Measurements from ENCODE around the gene VASN.

Gene VASN

DNA sequence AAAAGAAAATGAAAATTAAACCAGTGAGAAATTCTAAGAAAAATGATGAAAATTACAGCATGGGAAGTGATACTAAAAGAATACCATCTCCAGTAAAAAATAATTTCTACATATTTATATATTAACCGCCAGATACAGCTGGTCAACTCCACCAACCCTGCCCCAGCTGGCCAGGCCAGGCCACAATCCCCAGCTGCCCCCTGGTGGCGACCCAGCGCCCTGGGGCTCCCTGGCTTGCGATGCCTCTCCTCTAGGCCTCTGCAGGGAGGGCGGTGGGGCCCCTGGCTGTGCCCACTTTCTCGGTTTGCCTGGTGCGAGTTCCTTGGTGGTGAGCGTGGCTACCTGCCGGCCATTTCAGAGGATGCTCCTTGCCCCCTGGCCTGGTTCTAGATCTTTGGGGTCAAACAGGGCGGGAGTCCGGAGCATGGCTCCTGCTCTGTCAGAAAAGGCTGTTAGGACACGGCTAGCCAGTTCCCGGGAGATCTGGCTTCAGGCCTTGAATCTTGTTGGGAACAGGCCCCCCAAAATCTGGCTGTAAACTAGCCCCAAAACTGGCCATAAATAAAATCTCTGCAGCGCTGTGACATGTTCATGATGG, 41.3 kb upstream of the VASN start:
- Histone ChIP-seq H3K14ac (ENCODE audit: low read length in 2 of 2) (no peak overlapping the region), H2BK15ac (ENCODE audit: low read depth, poor library complexity, severe bottlenecking) (peak overlapping the region; percentile 19), H3K4me3 (ENCODE audit: insufficient read depth in 1 of 2, low read depth in 1 of 2, low read length in 2 of 2) (no peak overlapping the region), H3K18ac (ENCODE audit: low read depth in 1 of 2, low read length in 2 of 2) (peak overlapping the region in 1 of 2 experiments; percentile 40), H3K27ac (ENCODE audit: low read length, poor library complexity, severe bottlenecking) (no peak overlapping the region), H3K23ac (ENCODE audit: low read length in 2 of 2) (no peak overlapping the region), H2BK5ac (ENCODE audit: low read depth, low read length, poor library complexity, severe bottlenecking) (no peak overlapping the region), H2BK12ac (ENCODE audit: low read length in 2 of 2) (peak overlapping the region in 1 of 2 experiments; percentile 55), H3K4me2 (ENCODE audit: low read length, poor library complexity, severe bottlenecking) (no peak overlapping the region), H2AK5ac (ENCODE audit: low read length, severe bottlenecking) (no peak overlapping the region), H2BK120ac (ENCODE audit: low read depth, low read length) (no peak overlapping the region), H3K4ac (ENCODE audit: low read depth in 1 of 2, low read length in 2 of 2) (no peak overlapping the region), H3K4me1 (ENCODE audit: control insufficient read depth, insufficient read depth, low read depth, low read length) (peaks cover 32% of the 10 kb centered on the region), H3K79me1 (replicated peaks; ENCODE audit: low read length, poor library complexity, severe bottlenecking) (peaks cover 55% of the 10 kb centered on the region), H4K8ac (ENCODE audit: low read length) (no peak overlapping the region), H3K27me3 (ENCODE audit: control insufficient read depth in 1 of 2, insufficient read depth in 1 of 2, low read length in 2 of 2) (no peaks in the 10 kb centered on the region), H3K36me3 (ENCODE audit: control insufficient read depth in 1 of 2, insufficient read depth in 2 of 2, low read depth in 1 of 2, low read length in 2 of 2) (peaks cover 22 to 42% of the 10 kb centered on the region in 2 experiments), H4K91ac (ENCODE audit: low read length) (no peak overlapping the region), H3K9me3 (ENCODE audit: control insufficient read depth, low read length) (no peaks in the 10 kb centered on the region), H2AFZ (ENCODE audit: low read depth, low read length) (no peak overlapping the region), H3K9ac (ENCODE audit: low read length) (no peak overlapping the region)
- peak; percentile 76 for DNase-seq
- 53% methylated on average over 14 of the region's 14 CpGs for WGBS

DNA sequence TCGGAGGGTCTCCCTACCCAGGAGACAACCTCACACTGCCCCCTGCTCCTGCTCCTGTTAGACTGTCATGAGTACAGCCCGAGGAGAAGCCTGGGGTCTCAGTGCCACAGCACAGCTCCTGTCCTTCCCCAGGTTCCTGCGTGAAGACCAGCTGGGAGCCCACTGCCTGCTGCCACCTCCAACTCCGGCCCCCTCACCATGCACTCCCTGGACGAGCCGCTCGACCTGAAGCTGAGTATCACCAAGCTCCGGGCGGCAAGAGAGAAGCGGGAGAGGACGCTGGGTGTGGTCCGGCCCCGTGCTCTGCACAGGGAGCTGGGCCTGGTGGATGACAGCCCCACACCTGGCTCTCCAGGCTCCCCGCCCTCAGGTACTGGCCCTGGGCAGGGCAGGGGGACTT, 39.6 kb upstream of the VASN start:
- no peak overlapping the region for H2AK5ac ChIP-seq (ENCODE audit: low read length, severe bottlenecking)
- peaks cover 28% of the 10 kb centered on the region for H3K4me1 ChIP-seq (ENCODE audit: control insufficient read depth, insufficient read depth, low read depth, low read length)
- no peak overlapping the region for H3K4me2 ChIP-seq (ENCODE audit: low read length, poor library complexity, severe bottlenecking)
- H2BK5ac ChIP-seq (ENCODE audit: low read depth, low read length, poor library complexity, severe bottlenecking) = no peak overlapping the region
- no peak overlapping the region for H3K18ac ChIP-seq (ENCODE audit: low read depth in 1 of 2, low read length in 2 of 2)
- no peak overlapping the region for H2AFZ ChIP-seq (ENCODE audit: low read depth, low read length)
- DNase-seq = no peak
- no peak overlapping the region for H4K91ac ChIP-seq (ENCODE audit: low read length)
- H3K14ac ChIP-seq (ENCODE audit: low read length in 2 of 2) = no peak overlapping the region
- peaks cover 55% of the 10 kb centered on the region for H3K79me1 ChIP-seq (replicated peaks; ENCODE audit: low read length, poor library complexity, severe bottlenecking)
- no peak overlapping the region for H3K4me3 ChIP-seq (ENCODE audit: insufficient read depth in 1 of 2, low read depth in 1 of 2, low read length in 2 of 2)
- peaks cover 33 to 56% of the 10 kb centered on the region in 2 experiments for H3K36me3 ChIP-seq (ENCODE audit: control insufficient read depth in 1 of 2, insufficient read depth in 2 of 2, low read depth in 1 of 2, low read length in 2 of 2)
- no peaks in the 10 kb centered on the region for H3K9me3 ChIP-seq (ENCODE audit: control insufficient read depth, low read length)
- H4K8ac ChIP-seq (ENCODE audit: low read length) = no peak overlapping the region
- no peak overlapping the region for H3K27ac ChIP-seq (ENCODE audit: low read length, poor library complexity, severe bottlenecking)
- 94% methylated on average over 14 of the region's 14 CpGs for WGBS
- no peak overlapping the region for H3K23ac ChIP-seq (ENCODE audit: low read length in 2 of 2)
- no peak overlapping the region for H3K4ac ChIP-seq (ENCODE audit: low read depth in 1 of 2, low read length in 2 of 2)
- H2BK120ac ChIP-seq (ENCODE audit: low read depth, low read length) = no peak overlapping the region
- H3K27me3 ChIP-seq (ENCODE audit: control insufficient read depth in 1 of 2, insufficient read depth in 1 of 2, low read length in 2 of 2) = no peaks in the 10 kb centered on the region
- no peak overlapping the region for H2BK12ac ChIP-seq (ENCODE audit: low read length in 2 of 2)
- no peak overlapping the region for H2BK15ac ChIP-seq (ENCODE audit: low read depth, poor library complexity, severe bottlenecking)
- no peak overlapping the region for H3K9ac ChIP-seq (ENCODE audit: low read length)

DNA sequence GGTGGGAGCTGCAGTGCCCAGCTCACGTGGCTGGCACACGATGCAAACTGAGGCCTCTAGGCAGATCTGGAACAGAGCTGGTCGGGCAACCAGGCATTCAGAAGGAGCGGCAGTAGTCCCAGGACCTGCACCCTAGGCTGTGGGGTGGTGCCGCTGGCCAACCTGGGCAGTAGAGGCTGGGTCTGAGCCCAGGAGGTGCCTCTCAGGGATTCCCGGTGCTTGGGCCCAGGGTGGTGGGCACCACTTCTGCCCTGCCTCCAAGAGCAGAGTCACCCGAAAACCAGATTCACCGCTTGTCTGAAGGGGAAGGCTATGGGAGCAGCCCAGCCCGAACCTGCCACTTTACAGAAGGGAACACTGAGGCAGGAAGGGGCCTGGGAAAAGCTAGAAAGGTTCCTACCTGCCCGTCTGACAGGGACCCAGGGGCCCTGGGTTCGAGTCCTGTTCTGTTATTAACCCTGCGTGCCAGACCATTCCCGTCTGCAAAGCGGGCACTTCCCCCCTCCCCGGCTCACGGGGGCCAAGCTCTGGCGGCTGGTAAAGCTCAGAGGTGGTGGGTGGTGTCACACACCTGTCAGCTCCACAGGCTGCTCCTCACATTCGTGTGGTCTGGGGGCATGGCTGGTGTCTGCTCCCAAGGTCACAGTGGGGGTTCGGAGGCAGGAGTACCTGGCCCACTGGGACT, 38.9 kb upstream of the VASN start:
- Histone ChIP-seq H3K9ac (ENCODE audit: low read length) (no peak overlapping the region), H2AK5ac (ENCODE audit: low read length, severe bottlenecking) (no peak overlapping the region), H3K9me3 (ENCODE audit: control insufficient read depth, low read length) (no peaks in the 10 kb centered on the region), H3K4me1 (ENCODE audit: control insufficient read depth, insufficient read depth, low read depth, low read length) (peaks cover 22% of the 10 kb centered on the region), H3K4ac (ENCODE audit: low read depth in 1 of 2, low read length in 2 of 2) (no peak overlapping the region), H2BK120ac (ENCODE audit: low read depth, low read length) (no peak overlapping the region), H3K27me3 (ENCODE audit: control insufficient read depth in 1 of 2, insufficient read depth in 1 of 2, low read length in 2 of 2) (no peaks in the 10 kb centered on the region), H2AFZ (ENCODE audit: low read depth, low read length) (no peak overlapping the region), H3K36me3 (ENCODE audit: control insufficient read depth in 1 of 2, insufficient read depth in 2 of 2, low read depth in 1 of 2, low read length in 2 of 2) (peaks cover 38 to 62% of the 10 kb centered on the region in 2 experiments), H3K14ac (ENCODE audit: low read length in 2 of 2) (no peak overlapping the region), H2BK12ac (ENCODE audit: low read length in 2 of 2) (no peak overlapping the region), H3K4me2 (ENCODE audit: low read length, poor library complexity, severe bottlenecking) (no peak overlapping the region), H3K23ac (ENCODE audit: low read length in 2 of 2) (no peak overlapping the region), H2BK5ac (ENCODE audit: low read depth, low read length, poor library complexity, severe bottlenecking) (no peak overlapping the region), H3K18ac (ENCODE audit: low read depth in 1 of 2, low read length in 2 of 2) (no peak overlapping the region), H3K4me3 (ENCODE audit: insufficient read depth in 1 of 2, low read depth in 1 of 2, low read length in 2 of 2) (no peak overlapping the region), H4K8ac (ENCODE audit: low read length) (peak overlapping the region; percentile 10), H2BK15ac (ENCODE audit: low read depth, poor library complexity, severe bottlenecking) (no peak overlapping the region), H3K27ac (ENCODE audit: low read length, poor library complexity, severe bottlenecking) (no peak overlapping the region), H3K79me1 (replicated peaks; ENCODE audit: low read length, poor library complexity, severe bottlenecking) (peaks cover 55% of the 10 kb centered on the region), H4K91ac (ENCODE audit: low read length) (no peak overlapping the region)
- 95% methylated on average over 19 of the region's 19 CpGs for WGBS
- no peak for DNase-seq

DNA sequence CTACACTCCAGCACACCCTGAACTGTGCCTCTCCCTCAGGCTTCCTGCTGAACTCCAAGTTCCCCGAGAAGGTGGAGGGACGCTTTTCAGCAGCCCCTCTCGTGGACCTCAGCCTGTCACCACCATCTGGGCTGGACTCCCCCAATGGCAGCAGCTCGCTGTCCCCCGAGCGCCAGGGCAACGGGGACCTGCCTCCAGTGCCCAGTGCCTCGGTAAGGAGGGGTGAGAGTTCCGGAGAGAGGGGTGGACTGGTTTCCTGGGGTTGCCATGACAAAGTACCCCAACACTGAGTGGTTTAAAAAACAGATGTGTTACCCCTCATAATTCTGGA, 38.4 kb upstream of the VASN start:
- no peak for DNase-seq
- no peak overlapping the region for H4K91ac ChIP-seq (ENCODE audit: low read length)
- no peak overlapping the region for H2BK5ac ChIP-seq (ENCODE audit: low read depth, low read length, poor library complexity, severe bottlenecking)
- H4K8ac ChIP-seq (ENCODE audit: low read length) = no peak overlapping the region
- no peak overlapping the region for H2AFZ ChIP-seq (ENCODE audit: low read depth, low read length)
- peaks cover 18% of the 10 kb centered on the region for H3K4me1 ChIP-seq (ENCODE audit: control insufficient read depth, insufficient read depth, low read depth, low read length)
- no peak overlapping the region for H3K23ac ChIP-seq (ENCODE audit: low read length in 2 of 2)
- no peak overlapping the region for H2BK120ac ChIP-seq (ENCODE audit: low read depth, low read length)
- no peaks in the 10 kb centered on the region for H3K9me3 ChIP-seq (ENCODE audit: control insufficient read depth, low read length)
- no peak overlapping the region for H2BK12ac ChIP-seq (ENCODE audit: low read length in 2 of 2)
- H3K27ac ChIP-seq (ENCODE audit: low read length, poor library complexity, severe bottlenecking) = no peak overlapping the region
- no peak overlapping the region for H2AK5ac ChIP-seq (ENCODE audit: low read length, severe bottlenecking)
- WGBS = 97% methylated on average over 9 of the region's 9 CpGs
- no peak overlapping the region for H2BK15ac ChIP-seq (ENCODE audit: low read depth, poor library complexity, severe bottlenecking)
- H3K36me3 ChIP-seq (ENCODE audit: control insufficient read depth in 1 of 2, insufficient read depth in 2 of 2, low read depth in 1 of 2, low read length in 2 of 2) = peaks cover 40 to 68% of the 10 kb centered on the region in 2 experiments
- H3K14ac ChIP-seq (ENCODE audit: low read length in 2 of 2) = no peak overlapping the region
- no peaks in the 10 kb centered on the region for H3K27me3 ChIP-seq (ENCODE audit: control insufficient read depth in 1 of 2, insufficient read depth in 1 of 2, low read length in 2 of 2)
- no peak overlapping the region for H3K4me2 ChIP-seq (ENCODE audit: low read length, poor library complexity, severe bottlenecking)
- no peak overlapping the region for H3K9ac ChIP-seq (ENCODE audit: low read length)
- H3K18ac ChIP-seq (ENCODE audit: low read depth in 1 of 2, low read length in 2 of 2) = no peak overlapping the region
- H3K4me3 ChIP-seq (ENCODE audit: insufficient read depth in 1 of 2, low read depth in 1 of 2, low read length in 2 of 2) = no peak overlapping the region
- H3K4ac ChIP-seq (ENCODE audit: low read depth in 1 of 2, low read length in 2 of 2) = no peak overlapping the region
- H3K79me1 ChIP-seq (replicated peaks; ENCODE audit: low read length, poor library complexity, severe bottlenecking) = peaks cover 56% of the 10 kb centered on the region
